Activated CD4-positive, alpha-beta T cell treated with anti-CD3 and anti-CD28 coated beads, Interleukin-10, Interleukin-2, amounts not matched to agents 100 ng/mL and 50 ng/mL, durations not matched to agents 16 hours and 8 hours (primary cell): ENCODE measurements around the gene TMEM185B.
A peak's percentile ranks its signal among the peaks of the same experiment; 100 is the strongest.
"Not testable (repeated sequence)": the region's sequence is repeated elsewhere in the genome, so short reads cannot be mapped to it uniquely, and the experiment has no call there.

ENCODE experiments used
- DNase-seq: peaks from one replicate; pipeline ENCODE4 v3.0.0-alpha.2; 2020

Gene TMEM185B

GRCh38 chr2:120223034-120223912, at the start of gene TMEM185B:
Gene TMEM185B (minus strand): TSS chr2:120223400. CDS start chr2:120222976, 424 bp downstream.
- peak; percentile 96 for DNase-seq

- DNase-seq, result no peak
These were observed 48.6 kb upstream of the TMEM185B start for GRCh38 chr2:120271711-120272379.

- no peak for DNase-seq
These were observed 46.6 kb upstream of the TMEM185B start for GRCh38 chr2:120269816-120270215.

GRCh38 chr2:120269076-120269744, 46.0 kb upstream of the TMEM185B start:
- no peak for DNase-seq

- peak; percentile 44 for DNase-seq
These were observed 44.1 kb upstream of the TMEM185B start for GRCh38 chr2:120267348-120267747.

- DNase-seq, result no peak
These were observed 41.8 kb upstream of the TMEM185B start for GRCh38 chr2:120265006-120265405.

- no peak for DNase-seq
These were observed 39.7 kb upstream of the TMEM185B start for GRCh38 chr2:120262761-120263428.

GRCh38 chr2:120262150-120262549, 39.0 kb upstream of the TMEM185B start:
- no peak for DNase-seq

GRCh38 chr2:120261387-120262006, 38.3 kb upstream of the TMEM185B start:
- DNase-seq, result peak; percentile 70

- DNase-seq, result no peak
These were observed 37.5 kb upstream of the TMEM185B start for GRCh38 chr2:120260736-120261135.

- not testable (repeated sequence) for DNase-seq
These were observed 36.7 kb upstream of the TMEM185B start for GRCh38 chr2:120259939-120260338.

- DNase-seq, result no peak
These were observed 35.0 kb upstream of the TMEM185B start for GRCh38 chr2:120258196-120258595.

GRCh38 chr2:120257522-120257921, 34.3 kb upstream of the TMEM185B start:
- DNase-seq, result no peak

- DNase-seq, result no peak
These were observed 33.4 kb upstream of the TMEM185B start for GRCh38 chr2:120256651-120257000.

GRCh38 chr2:120255986-120256650, 32.9 kb upstream of the TMEM185B start:
- DNase-seq, result no peak

- DNase-seq, result no peak
These were observed 31.9 kb upstream of the TMEM185B start for GRCh38 chr2:120255071-120255470.

GRCh38 chr2:120254178-120254577, 31.0 kb upstream of the TMEM185B start:
- no peak for DNase-seq

- peak; percentile 68 for DNase-seq
These were observed 30.1 kb upstream of the TMEM185B start for GRCh38 chr2:120253021-120253882.

- peak; percentile 100 for DNase-seq
These were observed 29.2 kb upstream of the TMEM185B start, which contains the start of gene RALB for GRCh38 chr2:120252225-120253020. Gene RALB (plus strand): TSS chr2:120252852. CDS start chr2:120278665, 25,813 bp downstream.

GRCh38 chr2:120251880-120252224, 28.7 kb upstream of the TMEM185B start:
- no peak for DNase-seq
